GM18520 (cell line): ENCODE results near the gene LELP1.
"Not testable (repeated sequence)": the region's sequence is repeated elsewhere in the genome, so short reads cannot be mapped to it uniquely, and the experiment has no call there.

Source experiments
- ATAC-seq: cut with Tn5 transposase; IDR thresholded peaks from one replicate; pipeline ENCODE4 v1.9.1; 2021; ENCODE audit not compliant: unreplicated experiment

Gene LELP1

GRCh38 chr1:153228491-153228890 lies 25.3 kb downstream of the LELP1 start:
- no peak for ATAC-seq

- not testable (repeated sequence) for ATAC-seq
Observed at GRCh38 chr1:153229076-153229829, 26.0 kb downstream of the LELP1 start.

- no peak for ATAC-seq
Observed at GRCh38 chr1:153231363-153231762, 28.1 kb downstream of the LELP1 start.

GRCh38 chr1:153231785-153232184 lies 28.6 kb downstream of the LELP1 start:
- ATAC-seq, result no peak

- ATAC-seq, result no peak
Observed at GRCh38 chr1:153232553-153232952, 29.3 kb downstream of the LELP1 start.

GRCh38 chr1:153233448-153233847 lies 30.2 kb downstream of the LELP1 start:
- no peak for ATAC-seq

- no peak for ATAC-seq
Observed at GRCh38 chr1:153238527-153238926, 35.3 kb downstream of the LELP1 start.

- no peak for ATAC-seq
Observed at GRCh38 chr1:153242160-153242559, 38.9 kb downstream of the LELP1 start.

GRCh38 chr1:153245466-153245865 lies 42.2 kb downstream of the LELP1 start:
- ATAC-seq, result no peak

GRCh38 chr1:153246018-153246417 lies 42.8 kb downstream of the LELP1 start:
- ATAC-seq, result no peak

GRCh38 chr1:153246825-153247224 lies 43.6 kb downstream of the LELP1 start:
- ATAC-seq, result no peak

GRCh38 chr1:153248176-153248879 lies 45.1 kb downstream of the LELP1 start:
- no peak for ATAC-seq

- ATAC-seq, result no peak
Observed at GRCh38 chr1:153250166-153250565, 46.9 kb downstream of the LELP1 start.

- no peak for ATAC-seq
Observed at GRCh38 chr1:153251087-153251486, 47.9 kb downstream of the LELP1 start.

GRCh38 chr1:153251562-153251961 lies 48.3 kb downstream of the LELP1 start:
- ATAC-seq, result no peak

- no peak for ATAC-seq
Observed at GRCh38 chr1:153251988-153252387, 48.8 kb downstream of the LELP1 start.

GRCh38 chr1:153253076-153253475 lies 49.8 kb downstream of the LELP1 start:
- ATAC-seq, result no peak

GRCh38 chr1:153253693-153254092 lies 50.5 kb downstream of the LELP1 start:
- ATAC-seq, result no peak
